Amygdala (tissue), 56 donors: Measurements from ENCODE around the gene AQP12A.

Source experiments
- DNase-seq, 56 donors: peaks; one replicate each; lab custom pipeline; 2025; lab: John Stamatoyannopoulos, UW

AQP12A gene

GRCh38 chr2:240719676-240720545 lies 28.2 kb downstream of the AQP12A start:
- DNase-seq = no peak

GRCh38 chr2:240720686-240721595 lies 29.3 kb downstream of the AQP12A start:
- DNase-seq = peak in 12 of 56 donors; percentile 20 to 58 (median 30)

GRCh38 chr2:240721596-240722180 lies 30.0 kb downstream of the AQP12A start:
- no peak for DNase-seq

GRCh38 chr2:240722376-240722775 lies 30.7 kb downstream of the AQP12A start:
- DNase-seq = no peak

- DNase-seq = no peak
Measured at GRCh38 chr2:240722796-240723735, 31.4 kb downstream of the AQP12A start.

- no peak for DNase-seq
Measured at GRCh38 chr2:240723851-240724250, 32.2 kb downstream of the AQP12A start.

GRCh38 chr2:240724431-240724830 lies 32.8 kb downstream of the AQP12A start:
- no peak for DNase-seq

- DNase-seq = no peak
Measured at GRCh38 chr2:240725266-240725665, 33.6 kb downstream of the AQP12A start.

- no peak for DNase-seq
Measured at GRCh38 chr2:240725671-240726070, 34.0 kb downstream of the AQP12A start.

- no peak for DNase-seq
Measured at GRCh38 chr2:240726876-240727275, 35.2 kb downstream of the AQP12A start.

- DNase-seq = no peak
Measured at GRCh38 chr2:240727439-240727838, 35.8 kb downstream of the AQP12A start.

- no peak for DNase-seq
Measured at GRCh38 chr2:240727913-240728312, 36.2 kb downstream of the AQP12A start.

GRCh38 chr2:240728361-240728760 lies 36.7 kb downstream of the AQP12A start:
- DNase-seq = no peak

GRCh38 chr2:240728827-240729226 lies 37.2 kb downstream of the AQP12A start:
- no peak for DNase-seq

GRCh38 chr2:240730501-240731177 lies 39.0 kb downstream of the AQP12A start:
- DNase-seq = no peak

- DNase-seq = peak in 1 of 56 donors; percentile 19
Measured at GRCh38 chr2:240731178-240731545, 39.5 kb downstream of the AQP12A start.

- DNase-seq = no peak
Measured at GRCh38 chr2:240732184-240732583, 40.5 kb downstream of the AQP12A start.

GRCh38 chr2:240732911-240733622 lies 41.4 kb downstream of the AQP12A start:
- no peak for DNase-seq
